Measurements from ENCODE around the gene CNIH1.

GRCh38 chr14:54410215-54410614 is 31.0 kb downstream of the CNIH1 start:
- TF ChIP-seq POLR2AphosphoS5 (IDR thresholded peaks at IDR 0.05; ENCODE audit: borderline replicate concordance, low read depth, low read length) (no peak), EZH2 (IDR thresholded peaks at IDR 0.05) (no peak), FOXP2 (optimal IDR thresholded peaks at IDR 0.05; ENCODE audit: control extremely low read depth, extremely low read length, insufficient read depth) (no peak)
